Activated CD4-positive, alpha-beta T cell treated with anti-CD3 and anti-CD28 coated beads, Interleukin-10, Interleukin-2, amounts not matched to agents 100 ng/mL and 50 ng/mL, durations not matched to agents 16 hours and 8 hours (primary cell): ENCODE data around the gene NAP1L4.
A peak's percentile ranks its signal among the peaks of the same experiment; 100 is the strongest.

Source experiments
- DNase-seq: peaks from one replicate; pipeline ENCODE4 v3.0.0-alpha.2; 2020

The NAP1L4 gene

GRCh38 chr11:2902784-2903671 is 89.1 kb downstream of the NAP1L4 start:
- no peak for DNase-seq

GRCh38 chr11:2901854-2902783 is 90.0 kb downstream of the NAP1L4 start:
- peak; percentile 98 for DNase-seq

GRCh38 chr11:2901196-2901796 is 90.8 kb downstream of the NAP1L4 start:
- DNase-seq = no peak

- DNase-seq = no peak
Measured at GRCh38 chr11:2899080-2899783, 92.9 kb downstream of the NAP1L4 start.

GRCh38 chr11:2898366-2899079 is 93.6 kb downstream of the NAP1L4 start:
- DNase-seq = peak; percentile 88

GRCh38 chr11:2897048-2897447 is 95.1 kb downstream of the NAP1L4 start:
- no peak for DNase-seq

GRCh38 chr11:2896047-2896446 is 96.1 kb downstream of the NAP1L4 start:
- DNase-seq = no peak
